Measurements from ENCODE around the gene YOD1.

The YOD1 gene

DNA sequence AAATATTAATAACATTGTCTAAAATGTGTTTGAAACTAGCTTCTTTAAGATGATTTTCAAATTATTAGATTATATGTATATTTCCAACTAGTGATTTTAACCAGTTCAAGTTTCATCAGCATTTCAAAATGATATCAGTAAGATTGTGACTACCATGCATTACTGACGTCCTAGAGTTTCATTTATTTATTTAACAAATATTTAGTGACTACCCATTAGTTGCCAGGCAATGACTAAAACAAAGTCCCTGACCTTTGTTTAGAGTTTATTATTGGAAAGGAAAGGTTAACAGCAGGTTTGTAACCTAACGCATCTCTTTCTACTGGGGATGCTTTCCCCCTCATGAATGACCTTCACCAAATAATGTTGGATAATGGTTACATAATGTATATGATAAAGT is 30.1 kb upstream of the YOD1 start:
- no peak for DNase-seq (ENCODE audit: low spot score)
- in situ Hi-C loops (cut with MboI; ENCODE audit: low sequenced_read_pairs, unreplicated experiment) = loop anchor here (25.0 kb wide), 1 partner anchor 406 kb away; the partner anchor contains the start of gene CR1
- no peak for TF ChIP-seq CTCF (IDR thresholded peaks at IDR 0.05; ENCODE audit: borderline replicate concordance, control extremely low read depth, extremely low read depth, insufficient read depth, missing control alignments)

GRCh38 chr1:207079706-207080241 is 28.8 kb upstream of the YOD1 start:
- in situ Hi-C loops (cut with MboI; ENCODE audit: low sequenced_read_pairs, unreplicated experiment) = loop anchor here (25.0 kb wide), 1 partner anchor 408 kb away; the partner anchor contains the start of gene CR1
- no peak for TF ChIP-seq CTCF (IDR thresholded peaks at IDR 0.05; ENCODE audit: borderline replicate concordance, control extremely low read depth, extremely low read depth, insufficient read depth, missing control alignments)
- no peak for DNase-seq (ENCODE audit: low spot score)

GRCh38 chr1:207078578-207079132 is 27.6 kb upstream of the YOD1 start:
- no peak for TF ChIP-seq CTCF (IDR thresholded peaks at IDR 0.05; ENCODE audit: borderline replicate concordance, control extremely low read depth, extremely low read depth, insufficient read depth, missing control alignments)
- in situ Hi-C loops (cut with MboI; ENCODE audit: low sequenced_read_pairs, unreplicated experiment) = loop anchor here (25.0 kb wide), 1 partner anchor 409 kb away; the partner anchor contains the start of gene CR1
- DNase-seq (ENCODE audit: low spot score) = no peak

DNA sequence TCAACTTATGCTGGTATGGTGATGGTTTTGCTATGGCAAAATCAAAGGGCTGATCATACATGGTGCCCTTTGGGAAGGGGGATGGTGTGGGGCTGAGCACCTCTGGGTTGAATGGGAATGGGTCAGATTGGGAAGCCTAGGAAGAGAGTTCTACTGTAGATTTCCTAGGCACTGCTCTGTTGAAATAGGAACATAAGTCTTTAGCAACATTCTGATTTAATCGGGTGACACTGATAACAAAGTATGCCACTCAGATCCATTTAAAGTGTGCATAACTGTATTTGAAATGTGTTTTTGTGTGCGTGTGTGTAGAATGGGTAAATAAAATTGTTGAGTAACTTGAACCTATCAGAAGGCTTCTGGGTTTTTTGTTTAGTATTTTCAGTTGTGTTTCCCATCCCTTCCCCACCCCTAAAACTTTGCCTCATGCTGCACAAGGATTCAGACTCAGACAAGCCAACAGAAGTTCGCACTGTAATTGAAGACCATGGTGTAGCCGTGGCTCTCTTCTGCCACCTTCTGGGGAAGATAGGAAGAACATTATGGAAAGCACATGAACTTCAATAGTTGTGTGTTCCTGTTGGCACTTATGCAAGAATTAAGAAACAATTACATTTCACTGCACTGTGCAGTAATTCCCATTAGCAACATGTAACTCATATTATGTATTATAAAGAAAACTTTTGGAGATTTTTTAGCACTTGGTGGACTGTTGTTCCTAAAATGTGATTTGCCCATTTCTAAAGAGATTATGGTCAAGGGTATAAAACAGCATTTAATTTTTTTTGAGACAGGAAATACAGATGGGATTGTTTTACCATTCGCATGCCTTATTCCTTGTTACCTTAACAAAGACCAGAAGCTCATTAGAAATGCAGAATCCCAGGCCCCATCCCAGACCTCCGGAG is 26.7 kb upstream of the YOD1 start:
- peak; percentile 64 for DNase-seq (ENCODE audit: low spot score)
- in situ Hi-C loops (cut with MboI; ENCODE audit: low sequenced_read_pairs, unreplicated experiment) = loop anchor here (25.0 kb wide), 1 partner anchor 410 kb away; the partner anchor contains the start of gene CR1
- peak; percentile 79 for TF ChIP-seq CTCF (IDR thresholded peaks at IDR 0.05; ENCODE audit: borderline replicate concordance, control extremely low read depth, extremely low read depth, insufficient read depth, missing control alignments)

DNA sequence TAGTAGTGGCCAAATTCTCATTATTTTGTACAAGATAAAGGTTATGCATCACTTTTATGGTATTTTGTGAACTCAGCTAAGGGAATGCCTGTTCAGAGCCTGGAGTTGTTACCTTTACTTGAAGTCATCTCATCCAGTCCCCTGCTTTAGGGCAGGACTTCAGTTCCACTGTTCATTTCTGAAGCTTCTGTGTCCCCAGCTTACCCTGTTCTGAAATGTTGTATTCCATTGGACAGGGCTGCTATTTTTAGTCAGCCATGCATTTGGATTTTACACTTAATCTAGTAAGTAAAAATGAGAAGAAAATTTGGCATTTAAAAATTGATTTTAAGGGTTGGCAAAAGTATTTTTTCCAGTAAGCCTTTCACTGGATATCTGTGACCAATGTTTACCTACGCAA is 26.0 kb upstream of the YOD1 start:
- no peak for DNase-seq (ENCODE audit: low spot score)
- in situ Hi-C loops (cut with MboI; ENCODE audit: low sequenced_read_pairs, unreplicated experiment) = loop anchor here (25.0 kb wide), 1 partner anchor 410 kb away; the partner anchor contains the start of gene CR1
- no peak for TF ChIP-seq CTCF (IDR thresholded peaks at IDR 0.05; ENCODE audit: borderline replicate concordance, control extremely low read depth, extremely low read depth, insufficient read depth, missing control alignments)

GRCh38 chr1:207076181-207076955 is 25.4 kb upstream of the YOD1 start:
- TF ChIP-seq CTCF (IDR thresholded peaks at IDR 0.05; ENCODE audit: borderline replicate concordance, control extremely low read depth, extremely low read depth, insufficient read depth, missing control alignments) = no peak
- in situ Hi-C loops (cut with MboI; ENCODE audit: low sequenced_read_pairs, unreplicated experiment) = loop anchor here (25.0 kb wide), 1 partner anchor 411 kb away; the partner anchor contains the start of gene CR1

More at GRCh38 chr1:207076181-207076955, 25.4 kb upstream of the YOD1 start:
- DNase-seq (ENCODE audit: low spot score) = no peak
